Measurements from ENCODE around the gene OTOP2.

OTOP2 gene

DNA sequence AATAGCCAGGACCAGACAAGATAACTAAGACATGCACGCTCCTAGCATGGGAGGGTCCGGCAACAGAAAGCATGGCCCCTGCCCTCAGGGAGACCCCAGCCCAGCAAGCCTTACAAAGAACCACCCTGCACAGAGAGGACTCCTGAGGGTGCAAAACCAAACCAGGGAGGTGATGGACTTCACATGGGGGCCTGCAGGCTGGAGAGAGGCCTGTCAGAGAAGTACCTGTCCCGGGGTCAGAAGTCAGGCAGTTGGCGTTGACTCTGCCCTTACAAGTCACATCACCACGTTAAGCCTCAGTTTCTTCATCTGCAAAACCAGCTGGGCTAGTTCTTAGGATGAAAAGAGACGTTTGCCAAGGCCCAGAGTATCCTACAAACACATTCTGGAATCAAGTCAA is 4.7 kb downstream of the OTOP2 start:
- no peak for DNase-seq

DNA sequence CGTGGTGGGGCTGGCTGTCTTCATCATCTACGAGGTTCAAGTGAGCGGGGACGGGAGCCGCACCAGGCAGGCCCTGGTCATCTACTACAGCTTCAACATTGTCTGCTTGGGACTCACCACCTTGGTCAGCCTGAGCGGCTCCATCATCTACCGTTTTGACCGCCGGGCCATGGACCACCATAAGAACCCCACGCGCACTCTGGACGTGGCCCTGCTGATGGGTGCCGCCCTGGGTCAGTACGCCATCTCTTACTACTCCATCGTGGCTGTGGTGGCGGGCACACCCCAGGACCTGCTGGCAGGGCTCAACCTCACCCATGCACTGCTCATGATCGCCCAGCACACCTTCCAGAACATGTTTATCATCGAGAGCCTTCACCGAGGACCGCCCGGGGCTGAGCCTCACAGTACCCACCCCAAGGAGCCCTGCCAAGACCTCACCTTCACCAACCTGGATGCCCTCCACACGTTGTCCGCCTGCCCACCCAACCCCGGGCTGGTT is 6.5 kb downstream of the OTOP2 start:
- no peak for DNase-seq

DNA sequence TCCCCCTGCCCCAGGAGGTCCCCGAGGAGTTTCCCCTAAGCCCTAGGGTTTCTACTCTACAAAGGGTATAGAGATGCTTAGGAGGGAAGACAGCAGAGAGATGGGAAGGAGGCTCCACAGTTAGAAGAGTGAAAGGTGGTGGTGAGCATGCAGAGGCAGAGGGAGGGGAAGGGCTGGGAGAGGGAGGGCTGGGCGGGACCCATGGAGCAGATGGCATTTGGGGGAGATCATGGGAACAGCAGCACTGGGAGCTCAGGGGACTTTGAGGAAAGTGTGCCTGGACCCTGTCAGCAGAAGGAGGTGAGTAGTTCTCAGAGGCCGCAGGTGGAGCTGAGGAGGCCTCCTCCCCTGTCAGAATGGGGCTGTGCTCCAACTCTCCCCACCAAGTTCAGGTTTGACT is 11.0 kb downstream of the OTOP2 start:
- DNase-seq = no peak

DNA sequence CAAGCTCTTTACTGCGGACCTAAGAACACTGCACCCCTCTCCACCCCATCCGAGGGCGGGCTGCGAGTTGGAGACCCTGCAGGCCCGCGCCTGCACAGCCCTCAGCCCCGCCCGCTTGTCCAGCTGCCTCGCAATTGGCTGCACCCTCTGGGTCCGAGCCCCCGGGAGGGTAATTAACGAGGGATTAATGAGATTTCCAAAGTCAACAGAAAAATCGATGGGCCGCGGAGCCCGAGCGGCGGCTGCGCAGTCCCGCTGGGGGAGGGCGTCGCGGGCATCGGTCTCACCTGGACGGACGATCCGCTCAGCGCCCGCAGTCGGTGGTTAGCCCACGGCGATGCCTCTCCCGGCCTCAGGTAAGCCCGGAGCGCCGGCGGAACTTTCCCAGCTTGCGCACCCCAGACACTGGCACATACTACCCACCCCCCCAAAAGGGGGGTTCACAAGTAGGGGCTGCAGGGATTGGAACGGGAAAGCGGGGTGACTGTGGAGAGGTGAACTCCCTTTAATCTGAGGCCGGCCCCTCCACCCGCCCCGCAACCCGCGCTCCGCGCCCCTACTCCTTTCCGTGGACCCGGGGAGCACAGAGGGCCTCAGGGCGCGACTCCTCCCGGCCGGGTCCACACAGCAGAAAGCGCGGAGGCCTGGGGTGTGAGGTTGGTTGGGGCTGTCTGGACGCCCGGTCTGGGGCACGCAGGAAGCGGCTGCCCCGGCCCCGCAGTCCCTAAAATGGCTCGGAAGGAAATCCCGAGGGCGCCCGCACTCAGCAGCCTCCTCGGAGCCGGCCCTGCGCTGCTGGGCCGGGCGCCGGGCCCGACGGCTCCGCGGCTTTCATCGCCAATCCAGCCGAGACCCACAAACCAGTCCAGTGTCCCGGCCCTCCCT is 11.8 kb downstream of the OTOP2 start, which contains the start of gene OTOP3:
Gene OTOP3 (plus strand): TSS at position 314 of the 885 bp plus-strand sequence. CDS start 24 bp downstream, at position 338.
- no peak for DNase-seq

DNA sequence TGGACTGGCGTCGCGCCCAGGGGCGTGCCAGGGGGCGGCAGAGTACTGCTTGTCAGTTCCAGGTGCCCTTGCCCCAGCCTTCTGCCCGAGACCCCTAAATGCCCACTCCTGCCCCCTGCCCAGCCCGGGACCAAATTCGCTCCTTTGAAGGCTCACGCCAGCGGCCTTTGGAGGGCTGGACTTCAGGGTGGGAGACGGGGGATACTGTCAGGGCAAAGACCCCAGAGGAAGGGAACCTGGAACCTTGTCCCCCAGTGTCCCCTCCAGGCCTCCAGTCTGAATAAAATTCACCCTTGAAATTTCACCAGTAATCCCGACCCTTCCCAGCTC is 12.4 kb downstream of the OTOP2 start:
- DNase-seq = no peak

DNA sequence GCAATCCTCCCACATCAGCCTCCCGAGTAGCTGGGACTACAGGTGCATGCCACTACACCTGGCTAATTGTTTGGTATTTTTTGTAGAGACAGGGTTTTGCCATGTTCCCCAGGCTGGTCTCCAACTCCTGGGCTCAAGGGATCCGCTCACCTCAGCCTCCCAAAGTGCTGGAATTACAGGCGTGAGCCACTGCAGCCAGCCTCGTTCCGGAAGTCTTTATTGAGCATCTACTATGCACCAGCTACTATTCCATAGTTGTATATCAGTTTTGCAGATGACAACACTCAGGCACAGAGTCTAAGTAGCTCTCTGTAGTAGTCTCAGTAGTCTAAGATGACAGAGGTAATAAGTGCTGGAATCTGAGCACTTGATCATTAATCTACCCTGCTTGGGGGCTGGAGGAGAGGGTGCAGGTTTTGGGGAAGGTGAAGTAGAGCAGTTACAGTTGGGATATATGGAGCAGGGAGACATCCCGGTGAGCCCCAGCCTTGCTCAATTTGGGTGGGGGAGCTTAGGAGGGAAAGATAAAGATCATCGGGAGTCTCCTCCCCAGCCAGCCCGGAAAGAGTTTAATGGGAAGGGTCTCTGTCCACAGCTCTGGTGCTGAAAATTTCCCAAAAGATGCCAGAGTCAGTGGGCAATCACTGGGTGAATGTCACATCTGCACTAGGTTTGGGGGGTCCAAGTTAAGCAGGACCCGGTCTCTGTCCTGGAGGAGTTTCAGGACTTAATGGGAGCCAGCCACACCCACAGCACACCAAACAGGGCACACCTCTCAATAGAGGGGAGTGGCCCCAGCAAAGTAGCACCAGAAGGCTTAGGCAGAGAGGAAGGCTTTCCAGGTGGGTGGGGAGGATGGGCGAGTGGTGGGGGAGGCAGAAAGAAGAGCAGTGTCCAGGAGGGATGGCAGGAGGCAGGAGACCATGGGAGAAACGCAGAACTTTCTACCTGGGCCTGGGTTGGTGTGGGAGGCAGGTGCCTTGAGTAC is 13.3 kb downstream of the OTOP2 start:
- DNase-seq = no peak

DNA sequence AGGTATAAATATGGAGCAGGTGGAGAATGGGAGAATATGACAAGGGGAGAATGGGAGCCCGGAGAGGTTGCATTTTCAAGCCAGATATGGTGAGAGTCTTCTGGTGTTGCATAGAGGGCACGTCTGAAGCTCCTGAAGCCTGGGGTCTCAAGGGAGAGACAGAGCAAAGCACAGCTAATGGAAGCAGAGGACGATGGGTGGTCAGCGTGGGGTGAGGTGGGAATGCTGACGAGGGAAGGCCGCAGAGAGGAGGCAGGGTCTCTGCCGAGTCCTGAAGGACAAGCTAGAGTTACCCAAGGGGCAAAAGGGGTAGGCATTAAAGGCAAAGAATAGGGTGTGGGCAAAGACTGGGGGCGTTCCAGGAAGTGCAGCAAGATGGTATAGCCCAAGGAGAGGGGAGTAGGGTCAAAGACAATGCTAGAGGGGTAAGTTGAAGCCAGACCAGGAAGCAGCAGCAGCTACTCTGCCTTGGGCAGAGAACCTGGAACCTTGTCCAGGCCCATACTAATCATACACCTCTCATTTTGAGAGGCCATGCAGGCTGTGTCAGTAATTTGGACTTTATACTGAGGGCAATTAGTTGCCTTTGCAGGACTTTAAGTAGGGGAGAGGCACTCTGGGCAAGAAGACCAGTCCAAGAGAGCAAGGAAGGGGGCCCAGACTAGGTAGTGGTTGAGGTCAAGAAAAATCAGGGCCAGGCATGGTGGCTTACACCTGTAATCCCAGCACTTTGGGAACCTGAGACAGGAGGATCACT is 14.3 kb downstream of the OTOP2 start:
- no peak for DNase-seq

DNA sequence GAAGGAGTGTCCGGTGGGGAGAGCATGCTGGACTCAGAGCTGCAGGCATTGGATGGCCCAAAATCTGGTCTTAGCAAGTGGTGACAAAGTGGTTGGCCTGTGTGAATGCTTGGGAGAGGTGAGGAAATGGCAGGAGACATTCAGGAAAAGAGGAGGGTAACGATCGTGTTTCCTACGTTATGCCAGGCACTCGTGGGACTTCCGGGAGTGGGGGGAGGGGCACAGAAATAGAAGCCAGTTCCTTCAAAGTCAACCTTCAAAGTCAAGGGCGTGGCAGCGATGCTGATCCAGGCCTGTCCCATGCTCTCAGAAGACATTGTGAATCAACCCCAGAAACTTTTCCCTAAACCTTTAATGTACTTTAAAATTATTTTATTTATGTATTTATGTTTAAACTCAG is 15.5 kb downstream of the OTOP2 start:
- no peak for DNase-seq

DNA sequence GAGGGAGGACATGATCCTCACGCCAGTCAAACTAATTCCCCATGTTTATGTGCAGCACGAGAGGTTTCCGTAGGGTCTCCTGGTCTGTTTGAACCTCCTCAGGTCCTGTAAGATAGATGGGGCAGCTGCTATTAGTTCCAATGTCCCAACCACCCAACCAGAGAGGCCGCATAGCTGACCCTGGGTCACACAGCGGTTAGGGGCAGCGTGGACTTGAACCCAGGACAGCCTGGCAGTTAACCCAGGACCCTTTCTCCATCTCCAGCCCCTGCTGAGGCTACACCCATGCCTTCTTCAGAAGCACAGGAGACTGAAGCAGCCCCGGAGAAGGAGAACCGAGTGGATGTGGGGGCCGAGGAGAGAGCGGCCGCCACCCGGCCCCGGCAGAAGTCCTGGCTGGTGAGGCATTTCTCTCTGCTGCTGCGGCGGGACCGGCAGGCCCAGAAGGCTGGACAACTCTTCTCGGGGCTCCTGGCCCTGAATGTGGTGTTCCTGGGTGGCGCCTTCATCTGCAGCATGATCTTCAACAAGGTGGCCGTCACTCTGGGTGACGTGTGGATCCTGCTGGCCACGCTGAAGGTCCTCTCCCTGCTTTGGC is 17.2 kb downstream of the OTOP2 start:
- DNase-seq = no peak

DNA sequence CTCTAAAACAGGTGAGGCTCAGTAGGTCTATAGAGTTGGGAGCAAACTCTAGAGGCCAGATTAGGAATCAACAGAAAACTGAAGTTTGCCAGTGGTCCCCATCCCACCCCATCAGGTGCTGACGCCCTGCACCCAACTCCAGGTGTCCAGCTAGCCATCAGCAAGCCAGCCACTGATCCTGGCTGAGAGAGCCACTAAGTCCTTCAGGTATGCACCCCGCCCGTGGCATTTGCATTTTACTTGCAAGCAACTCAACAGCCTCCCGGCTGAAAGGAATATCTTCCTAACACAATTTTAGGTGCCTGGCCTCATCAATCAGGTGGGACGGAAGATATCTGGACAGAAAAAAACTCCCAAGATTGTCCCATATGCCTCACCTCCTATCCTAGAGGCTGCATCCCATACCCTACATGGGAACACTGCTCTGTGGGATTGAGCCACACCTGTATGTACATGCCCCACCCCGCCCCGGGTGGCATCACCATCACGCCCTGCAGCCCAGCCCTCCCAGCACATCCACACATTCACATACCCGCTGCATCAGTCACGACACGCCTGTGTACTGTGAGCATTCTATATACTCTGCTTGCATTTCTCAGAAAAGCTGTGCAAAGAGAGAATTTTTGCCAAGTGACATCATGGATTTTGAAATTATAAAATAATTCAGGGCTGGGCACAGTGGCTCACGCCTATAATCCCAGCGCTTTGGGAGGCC is 19.9 kb downstream of the OTOP2 start:
- DNase-seq = no peak

DNA sequence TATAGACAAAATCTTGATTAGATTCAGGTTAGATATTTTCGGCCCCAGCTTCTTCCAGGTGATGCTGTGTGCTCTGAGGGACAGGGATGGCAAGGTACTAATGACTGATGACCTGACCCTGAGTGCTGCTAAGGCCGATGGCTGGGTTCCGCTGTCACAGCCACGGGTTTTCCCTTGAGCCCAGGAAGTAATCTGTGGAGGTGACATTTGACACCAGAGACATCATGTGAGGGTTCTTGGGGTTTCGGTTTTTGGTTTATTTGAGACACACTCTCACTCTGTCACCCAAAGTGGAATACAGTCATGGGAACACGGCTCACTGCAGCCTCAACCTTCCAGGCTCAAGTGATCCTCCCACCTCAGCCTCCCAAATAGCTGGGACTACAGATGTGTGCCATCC is 21.5 kb downstream of the OTOP2 start:
- DNase-seq = no peak

DNA sequence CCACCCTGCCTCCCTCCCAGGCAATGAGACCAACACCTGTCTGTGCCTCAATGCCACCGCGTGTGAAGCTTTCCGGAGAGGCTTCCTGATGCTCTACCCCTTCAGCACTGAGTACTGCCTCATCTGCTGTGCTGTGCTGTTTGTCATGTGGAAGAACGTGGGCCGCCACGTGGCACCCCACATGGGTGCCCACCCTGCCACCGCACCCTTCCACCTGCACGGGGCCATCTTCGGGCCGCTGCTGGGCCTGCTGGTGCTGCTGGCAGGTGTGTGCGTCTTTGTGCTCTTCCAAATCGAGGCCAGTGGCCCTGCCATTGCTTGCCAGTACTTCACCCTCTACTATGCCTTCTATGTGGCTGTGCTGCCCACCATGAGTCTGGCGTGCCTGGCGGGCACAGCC is 22.6 kb downstream of the OTOP2 start:
- DNase-seq = no peak

DNA sequence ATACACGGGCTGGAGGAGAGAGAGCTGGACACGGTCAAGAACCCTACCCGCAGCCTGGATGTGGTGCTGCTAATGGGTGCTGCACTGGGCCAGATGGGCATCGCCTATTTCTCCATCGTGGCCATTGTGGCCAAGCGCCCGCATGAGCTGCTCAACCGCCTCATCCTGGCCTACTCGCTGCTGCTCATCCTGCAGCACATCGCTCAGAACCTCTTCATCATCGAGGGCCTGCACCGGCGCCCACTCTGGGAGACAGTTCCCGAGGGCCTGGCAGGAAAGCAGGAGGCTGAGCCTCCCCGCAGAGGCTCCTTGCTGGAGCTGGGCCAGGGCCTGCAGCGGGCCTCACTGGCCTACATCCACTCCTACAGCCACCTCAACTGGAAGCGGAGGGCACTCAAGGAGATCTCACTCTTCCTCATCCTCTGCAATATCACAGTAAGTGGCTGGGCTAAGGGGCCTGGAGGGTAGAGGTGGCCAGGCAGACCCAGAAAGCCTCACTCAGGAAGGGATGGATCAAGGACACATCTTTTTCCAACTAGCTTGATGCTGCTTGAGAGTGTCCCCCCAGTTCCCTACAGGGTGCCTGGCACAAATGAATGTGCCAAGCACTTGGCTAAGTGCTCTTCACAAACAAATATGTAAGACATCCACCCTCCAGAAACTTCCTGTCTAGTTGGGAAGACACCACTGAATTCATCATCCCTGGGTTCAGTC is 23.1 kb downstream of the OTOP2 start:
- DNase-seq = no peak

DNA sequence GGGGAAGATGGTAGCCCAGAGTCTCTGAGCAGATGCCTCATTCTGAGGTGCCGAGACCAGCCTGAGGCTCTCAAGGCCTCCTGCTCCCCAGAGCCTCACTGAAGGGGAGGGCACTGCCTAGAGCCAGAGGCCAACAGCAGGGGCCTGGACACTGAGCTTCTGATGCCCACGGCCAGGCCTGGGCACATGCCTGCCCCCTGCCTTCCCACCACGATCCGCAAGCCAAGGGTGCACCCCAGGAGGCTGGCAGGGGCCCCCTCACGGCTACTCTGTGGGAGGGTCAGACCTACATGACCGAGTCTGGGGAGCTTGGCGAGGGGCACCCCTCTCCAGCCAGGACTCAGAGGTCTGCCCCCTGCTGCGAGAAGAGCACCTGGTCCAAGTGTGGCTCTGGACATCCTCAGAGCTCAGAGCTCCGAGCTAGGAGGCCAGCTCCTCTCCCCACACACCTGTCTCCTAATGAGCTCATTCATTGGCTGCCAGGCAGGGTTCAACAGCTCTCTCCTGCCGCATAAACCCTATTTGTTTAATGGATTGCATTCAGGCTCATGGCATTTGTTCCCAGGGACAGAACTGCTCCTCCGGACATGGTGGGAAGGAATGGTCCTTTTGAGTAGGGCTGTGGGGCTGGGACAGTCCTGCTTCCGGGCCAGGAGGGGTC is 25.5 kb downstream of the OTOP2 start:
- no peak for DNase-seq

DNA sequence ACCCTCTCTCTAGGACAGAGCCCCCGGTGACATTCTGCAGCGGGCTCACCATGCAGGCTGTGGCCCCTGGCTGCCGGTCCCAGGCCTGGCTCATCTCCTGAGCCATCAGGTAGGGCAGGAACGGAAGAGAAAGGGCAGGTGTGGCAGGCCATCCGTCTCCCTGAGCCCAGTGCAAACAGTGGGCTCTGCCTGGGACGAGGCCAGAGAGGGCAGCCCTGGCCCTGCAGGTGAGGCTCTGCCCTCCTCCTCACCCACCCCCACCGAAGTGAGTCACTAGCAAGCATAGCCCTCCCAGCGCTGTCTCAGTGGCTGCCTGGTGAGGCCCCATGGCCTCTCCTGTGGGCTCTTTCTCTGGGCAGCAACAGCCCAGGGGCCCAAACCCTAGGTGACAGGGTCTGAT is 26.1 kb downstream of the OTOP2 start:
- no peak for DNase-seq

DNA sequence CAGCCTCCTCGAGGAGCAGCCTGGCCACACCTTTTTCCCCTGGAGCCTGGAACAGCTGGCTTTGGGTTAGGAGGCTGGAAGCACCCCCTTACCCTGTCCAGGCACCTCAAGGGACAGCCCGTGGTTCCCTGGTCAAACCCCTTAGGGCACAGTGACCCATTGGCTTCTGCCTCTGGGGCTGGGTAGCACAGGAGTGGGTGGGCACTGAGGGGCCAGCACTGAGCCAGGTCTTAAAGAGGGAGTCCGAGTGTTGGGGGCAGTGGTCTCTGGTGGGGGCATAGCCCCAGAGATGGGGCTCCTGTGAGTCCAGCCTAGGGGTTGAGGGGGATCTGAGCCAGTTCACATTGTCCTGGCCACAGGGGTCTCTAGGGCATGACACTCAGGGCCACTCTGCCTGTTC is 27.0 kb downstream of the OTOP2 start:
- no peak for DNase-seq

DNA sequence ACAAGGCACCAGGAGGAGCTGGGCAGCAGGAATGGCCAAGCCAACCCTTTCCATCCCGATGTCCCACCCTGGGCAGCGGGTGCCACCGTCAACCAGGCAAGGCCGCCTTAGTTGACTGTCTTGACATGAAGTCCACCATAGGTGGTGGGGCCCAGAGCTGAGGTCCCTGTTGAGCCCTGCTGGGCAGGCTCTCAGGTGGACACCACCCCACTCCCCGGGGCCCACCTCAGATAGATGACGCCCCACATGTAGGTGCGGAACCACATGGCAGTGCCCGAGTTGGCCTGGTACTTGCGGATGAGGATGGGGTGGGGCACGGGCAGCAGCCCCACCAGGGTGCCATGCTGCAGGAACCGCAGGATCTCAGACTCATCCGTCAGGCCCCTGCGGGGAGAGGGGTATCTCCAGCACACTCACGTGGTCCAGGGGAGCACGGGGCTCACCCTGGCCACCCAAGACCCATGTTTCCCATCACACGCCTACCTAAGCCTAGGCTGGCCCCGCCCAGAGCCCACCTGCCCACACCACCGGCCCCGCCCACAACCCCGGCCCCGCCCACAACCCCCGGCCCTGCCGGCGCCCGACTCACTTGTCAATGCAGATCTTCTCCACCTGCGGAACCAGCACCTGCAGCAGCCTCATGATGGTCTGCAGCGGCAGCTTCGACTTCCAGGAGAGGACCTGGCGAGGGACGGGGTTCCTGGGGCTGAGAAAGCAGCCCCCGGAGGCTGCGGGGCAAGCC is 27.8 kb downstream of the OTOP2 start:
- DNase-seq = no peak

DNA sequence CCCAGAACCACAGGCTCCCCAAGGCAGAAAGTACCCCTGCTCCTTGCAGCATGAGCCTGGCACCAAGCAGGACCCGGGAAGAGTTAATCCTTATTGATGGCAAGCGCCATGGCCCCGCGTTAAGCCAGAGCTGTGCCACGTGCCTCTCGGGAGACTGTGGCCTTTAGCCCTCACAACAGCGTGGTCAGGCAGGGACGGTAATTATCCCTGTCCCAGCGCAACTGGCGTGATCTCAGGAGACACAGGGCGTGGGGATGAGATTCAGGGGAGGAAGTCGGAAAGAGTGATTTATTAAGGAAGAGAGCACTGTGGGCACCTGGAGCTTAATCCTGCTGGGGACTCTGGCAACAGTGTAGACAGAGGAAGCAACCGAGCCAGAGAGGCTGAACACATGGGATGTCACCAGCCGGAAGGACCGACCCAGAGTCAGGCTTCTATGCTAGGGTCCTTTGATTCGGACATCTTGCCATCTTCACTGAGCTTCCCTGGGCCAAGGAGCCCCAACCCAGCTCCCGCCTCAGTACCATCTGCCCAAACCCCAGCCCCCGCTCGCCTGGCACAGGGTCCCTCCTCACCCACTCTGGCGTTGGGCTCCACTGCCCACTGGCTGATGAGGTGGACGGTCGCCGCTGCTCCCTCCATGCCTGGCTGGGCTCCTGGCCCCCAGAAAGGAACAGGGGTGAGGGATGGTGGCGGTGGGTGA is 28.5 kb downstream of the OTOP2 start:
- no peak for DNase-seq

DNA sequence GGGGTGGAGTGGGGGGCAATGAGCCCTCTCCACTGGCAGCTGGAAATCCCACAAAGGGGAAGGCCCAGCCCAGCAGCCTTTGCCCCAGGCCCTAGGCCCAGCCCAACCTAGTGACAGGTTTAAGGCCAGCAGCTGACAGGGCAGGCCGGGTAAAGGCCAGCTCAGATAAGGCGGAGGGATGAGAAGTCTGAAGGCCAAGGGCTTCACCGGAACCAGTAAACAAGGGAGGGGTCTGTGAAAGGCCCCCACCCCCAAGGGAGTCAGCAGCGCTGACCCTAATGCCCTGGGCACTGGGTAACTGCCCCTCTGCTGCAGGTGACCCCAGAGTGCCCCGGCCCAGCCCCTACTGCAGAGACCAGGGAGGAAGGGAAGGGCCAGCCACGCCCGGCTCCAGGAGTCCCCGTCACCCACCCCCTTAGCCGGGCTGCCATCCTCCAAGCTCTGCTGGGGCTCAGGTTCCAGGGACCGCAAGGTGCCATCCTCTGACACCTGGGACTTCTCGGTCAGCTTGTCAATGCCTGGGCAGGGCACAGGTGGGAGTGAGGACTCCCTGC is 29.1 kb downstream of the OTOP2 start:
- no peak for DNase-seq
